ENCODE results near the gene NOL6.

GRCh38 chr9:33463151-33463550, 10.6 kb downstream of the NOL6 start:
- TF ChIP-seq ZNF70 (CRISPR knock-in tag; IDR thresholded peaks at IDR 0.05) (no peak), POU6F1 (CRISPR knock-in tag; IDR thresholded peaks at IDR 0.05; ENCODE audit: borderline replicate concordance, low read depth) (no peak), BACH2 (CRISPR knock-in tag; IDR thresholded peaks at IDR 0.05; ENCODE audit: borderline replicate concordance) (no peak), PATZ1 (CRISPR knock-in tag; IDR thresholded peaks at IDR 0.05; ENCODE audit: borderline replicate concordance) (no peak)

Measured in SK-N-SH treated with all-trans-retinoic acid at 6 μM for 48 hours (cell line).